Measurements from ENCODE around the gene PDE4B. TPM values are rescaled to one million over a fixed set of nuclear protein-coding genes. Genes with fewer than 3 reads are reported as not detected.

Gene PDE4B
- total RNA-seq, 2 experiments from 2014 or later, result 2.4 to 3.1 TPM

- no peaks in the 10 kb centered on the region for H3K79me2 ChIP-seq (ENCODE audit: insufficient read depth, low read depth, low read length)
- H3K4me2 ChIP-seq (ENCODE audit: low read length), result no peak overlapping the region
- H3K27ac ChIP-seq (ENCODE audit: low read depth, low read length, poor library complexity, severe bottlenecking), result no peak overlapping the region
- intact Hi-C loops (cut with micrococcal nuclease; ENCODE audit: unreplicated experiment), result no loop called here
- ChIA-PET CTCF (ENCODE audit: unreplicated experiment) (no interaction called here), POLR2A (interaction anchor here (1.1 kb wide), 1 partner anchor 12 kb away, joined by 4 read pairs; no protein-coding TSS in a partner anchor)
- no peaks in the 10 kb centered on the region for H3K4me1 ChIP-seq (ENCODE audit: insufficient read depth, low read length, poor library complexity, severe bottlenecking)
- H3K9me2 ChIP-seq (ENCODE audit: insufficient read depth, low read length), result no peaks in the 10 kb centered on the region
- no peaks in the 10 kb centered on the region for H4K20me1 ChIP-seq (ENCODE audit: insufficient read depth, low read length)
- no peak for DNase-seq (ENCODE audit: low spot score)
- H3K36me3 ChIP-seq (ENCODE audit: insufficient read depth, low read length), result no peaks in the 10 kb centered on the region
- H3K9me3 ChIP-seq (ENCODE audit: low read length), result no peaks in the 10 kb centered on the region
- BruUV-seq (replicated peaks), result no TSS peak
- TF ChIP-seq, protein P1, sequence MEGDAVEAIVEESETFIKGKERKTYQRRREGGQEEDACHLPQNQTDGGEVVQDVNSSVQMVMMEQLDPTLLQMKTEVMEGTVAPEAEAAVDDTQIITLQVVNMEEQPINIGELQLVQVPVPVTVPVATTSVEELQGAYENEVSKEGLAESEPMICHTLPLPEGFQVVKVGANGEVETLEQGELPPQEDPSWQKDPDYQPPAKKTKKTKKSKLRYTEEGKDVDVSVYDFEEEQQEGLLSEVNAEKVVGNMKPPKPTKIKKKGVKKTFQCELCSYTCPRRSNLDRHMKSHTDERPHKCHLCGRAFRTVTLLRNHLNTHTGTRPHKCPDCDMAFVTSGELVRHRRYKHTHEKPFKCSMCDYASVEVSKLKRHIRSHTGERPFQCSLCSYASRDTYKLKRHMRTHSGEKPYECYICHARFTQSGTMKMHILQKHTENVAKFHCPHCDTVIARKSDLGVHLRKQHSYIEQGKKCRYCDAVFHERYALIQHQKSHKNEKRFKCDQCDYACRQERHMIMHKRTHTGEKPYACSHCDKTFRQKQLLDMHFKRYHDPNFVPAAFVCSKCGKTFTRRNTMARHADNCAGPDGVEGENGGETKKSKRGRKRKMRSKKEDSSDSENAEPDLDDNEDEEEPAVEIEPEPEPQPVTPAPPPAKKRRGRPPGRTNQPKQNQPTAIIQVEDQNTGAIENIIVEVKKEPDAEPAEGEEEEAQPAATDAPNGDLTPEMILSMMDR (conservative IDR thresholded peaks at IDR 0.05; ENCODE audit: low read length), result no peak
- no peak overlapping the region for H3K4me3 ChIP-seq (ENCODE audit: low read depth, low read length, poor library complexity, severe bottlenecking)
- H2AFZ ChIP-seq (ENCODE audit: low read length), result no peak overlapping the region
Measured at GRCh38 chr1:65983500-65983899, 190.8 kb downstream of the PDE4B start.

DNA sequence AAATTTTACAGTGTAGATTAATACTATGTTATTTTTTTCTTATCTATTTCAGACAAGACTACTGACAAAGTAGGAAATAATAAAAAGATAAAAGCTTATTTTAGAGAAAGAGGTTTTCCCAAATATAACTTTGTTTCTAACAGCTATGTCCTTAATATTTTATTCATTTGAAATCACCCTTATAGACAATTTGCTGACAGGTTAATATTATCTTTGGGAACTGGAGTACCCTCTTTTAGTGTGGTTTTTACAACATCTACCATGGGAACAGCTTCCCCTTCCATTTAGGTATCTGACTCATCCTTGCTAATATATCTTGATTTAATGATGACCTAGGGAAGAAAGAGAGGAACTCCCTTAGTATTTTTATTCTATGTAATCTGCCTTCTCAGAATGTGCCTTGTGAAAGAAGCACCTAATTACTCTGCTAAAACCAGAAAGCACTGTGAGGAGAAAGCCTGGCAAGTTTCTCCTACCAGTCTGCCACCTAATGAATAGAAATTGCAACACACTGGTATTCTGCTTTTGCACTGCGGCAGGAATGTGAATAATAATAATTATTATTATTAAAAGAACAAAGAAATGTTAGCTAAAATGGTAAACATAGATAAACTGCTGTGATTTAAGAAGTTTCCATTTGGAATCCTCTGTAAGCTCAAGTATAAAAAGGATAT is 192.8 kb downstream of the PDE4B start:
- Histone ChIP-seq H3K79me2 (ENCODE audit: insufficient read depth, low read depth, low read length) (no peaks in the 10 kb centered on the region), H3K27ac (ENCODE audit: low read depth, low read length, poor library complexity, severe bottlenecking) (no peak overlapping the region), H4K20me1 (ENCODE audit: insufficient read depth, low read length) (no peaks in the 10 kb centered on the region), H3K36me3 (ENCODE audit: insufficient read depth, low read length) (no peaks in the 10 kb centered on the region), H3K4me3 (ENCODE audit: low read depth, low read length, poor library complexity, severe bottlenecking) (no peak overlapping the region), H3K4me1 (ENCODE audit: insufficient read depth, low read length, poor library complexity, severe bottlenecking) (no peaks in the 10 kb centered on the region), H2AFZ (ENCODE audit: low read length) (no peak overlapping the region), H3K4me2 (ENCODE audit: low read length) (no peak overlapping the region), H3K9me3 (ENCODE audit: low read length) (no peaks in the 10 kb centered on the region), H3K9me2 (ENCODE audit: insufficient read depth, low read length) (no peaks in the 10 kb centered on the region)
- no peak for DNase-seq (ENCODE audit: low spot score)
- POLR2A ChIA-PET, result interaction anchor here (0.9 to 1.5 kb wide), 4 partner anchors 8 to 153 kb away, joined by 3 to 4 read pairs (median 3); no protein-coding TSS in a partner anchor
- CTCF ChIA-PET (ENCODE audit: unreplicated experiment), result no interaction called here
- intact Hi-C loops (cut with micrococcal nuclease; ENCODE audit: unreplicated experiment), result no loop called here
- BruUV-seq (replicated peaks), result no TSS peak
- no peak for TF ChIP-seq EZH2phosphoT487 (IDR thresholded peaks at IDR 0.05; ENCODE audit: borderline replicate concordance, low read depth, low read length)
- TF ChIP-seq, protein P1 (conservative IDR thresholded peaks at IDR 0.05; ENCODE audit: low read length), result no peak

DNA sequence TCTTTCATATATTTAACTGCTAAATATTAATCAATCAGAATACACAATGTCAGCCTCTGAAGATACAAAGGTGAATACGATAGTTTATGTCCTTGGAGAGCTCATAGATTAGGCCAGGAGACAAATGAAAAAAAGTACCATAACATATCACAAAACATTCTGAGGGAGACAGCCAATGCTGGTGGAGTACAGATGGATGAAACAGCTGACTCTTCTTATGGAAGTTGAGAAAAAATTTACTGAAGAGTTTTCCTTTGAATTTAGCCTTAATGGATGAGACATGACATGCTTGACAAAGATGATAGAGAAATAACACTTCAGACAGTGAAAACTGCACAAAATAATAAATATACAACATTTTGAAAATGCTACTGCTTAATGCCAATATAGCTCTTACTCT is 193.5 kb downstream of the PDE4B start:
- H4K20me1 ChIP-seq (ENCODE audit: insufficient read depth, low read length), result no peaks in the 10 kb centered on the region
- H3K4me1 ChIP-seq (ENCODE audit: insufficient read depth, low read length, poor library complexity, severe bottlenecking), result no peaks in the 10 kb centered on the region
- no peak overlapping the region for H3K4me3 ChIP-seq (ENCODE audit: low read depth, low read length, poor library complexity, severe bottlenecking)
- no peak overlapping the region for H2AFZ ChIP-seq (ENCODE audit: low read length)
- H3K9me3 ChIP-seq (ENCODE audit: low read length), result no peaks in the 10 kb centered on the region
- DNase-seq (ENCODE audit: low spot score), result no peak
- CTCF ChIA-PET (ENCODE audit: unreplicated experiment), result no interaction called here
- POLR2A ChIA-PET, result interaction anchor here (1.0 to 1.5 kb wide), 3 partner anchors 9 to 17 kb away, joined by 3 to 4 read pairs (median 3); no protein-coding TSS in a partner anchor
- no peaks in the 10 kb centered on the region for H3K79me2 ChIP-seq (ENCODE audit: insufficient read depth, low read depth, low read length)
- no peaks in the 10 kb centered on the region for H3K9me2 ChIP-seq (ENCODE audit: insufficient read depth, low read length)
- TF ChIP-seq EZH2phosphoT487 (IDR thresholded peaks at IDR 0.05; ENCODE audit: borderline replicate concordance, low read depth, low read length), result no peak
- TF ChIP-seq, protein P1 (conservative IDR thresholded peaks at IDR 0.05; ENCODE audit: low read length), result no peak
- BruUV-seq (replicated peaks), result no TSS peak
- intact Hi-C loops (cut with micrococcal nuclease; ENCODE audit: unreplicated experiment), result no loop called here
- H3K36me3 ChIP-seq (ENCODE audit: insufficient read depth, low read length), result no peaks in the 10 kb centered on the region
- no peak overlapping the region for H3K4me2 ChIP-seq (ENCODE audit: low read length)
- H3K27ac ChIP-seq (ENCODE audit: low read depth, low read length, poor library complexity, severe bottlenecking), result no peak overlapping the region
